GM21381 (cell line): Measurements from ENCODE around the gene UBTD2.
"Not testable (repeated sequence)": the region's sequence is repeated elsewhere in the genome, so short reads cannot be mapped to it uniquely, and the experiment has no call there.

Experiments used
- ATAC-seq: cut with Tn5 transposase; IDR thresholded peaks from one replicate; pipeline ENCODE4 v1.9.1; 2021; ENCODE audit warnings: mild to moderate bottlenecking, moderate library complexity; ENCODE audit not compliant: unreplicated experiment

Gene UBTD2

DNA sequence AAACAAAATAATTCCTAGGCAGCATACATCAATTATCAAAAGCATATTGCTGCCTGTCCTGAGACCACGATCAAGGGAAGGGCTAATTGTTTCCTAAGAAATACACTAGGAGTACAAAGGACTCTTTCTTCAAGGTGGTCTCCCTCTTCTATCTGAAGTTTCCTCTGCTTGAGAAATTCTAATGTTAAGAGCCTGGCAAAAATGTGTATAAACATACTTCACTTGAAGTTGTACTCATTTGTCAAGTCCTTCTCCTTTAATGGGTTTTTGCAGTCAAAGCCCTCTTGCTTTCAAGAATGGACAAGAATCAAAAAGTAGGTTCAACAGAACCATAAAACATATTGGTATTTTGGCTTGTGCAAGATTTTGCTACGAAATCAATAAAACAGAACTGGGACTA lies 31.1 kb downstream of the UBTD2 start:
- ATAC-seq, result no peak

DNA sequence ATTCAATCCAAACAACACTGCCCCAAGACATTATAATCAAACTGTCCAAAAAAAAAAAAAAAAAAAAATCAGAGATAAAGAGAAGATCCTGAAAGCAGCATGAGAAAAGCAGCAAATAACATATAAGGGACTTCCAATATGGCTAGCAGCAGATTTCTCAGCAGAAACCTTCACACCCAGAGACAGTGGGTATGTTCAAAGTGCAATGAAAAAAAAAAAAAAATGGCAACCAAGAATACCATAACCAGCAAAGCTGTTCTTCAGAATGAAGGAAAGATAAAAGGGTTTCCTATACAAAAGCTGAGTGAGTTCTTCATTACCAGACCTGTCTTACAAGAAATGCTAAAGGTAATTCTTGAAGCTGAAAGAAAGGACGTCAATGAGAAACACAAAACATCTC lies 32.1 kb downstream of the UBTD2 start:
- no peak for ATAC-seq

DNA sequence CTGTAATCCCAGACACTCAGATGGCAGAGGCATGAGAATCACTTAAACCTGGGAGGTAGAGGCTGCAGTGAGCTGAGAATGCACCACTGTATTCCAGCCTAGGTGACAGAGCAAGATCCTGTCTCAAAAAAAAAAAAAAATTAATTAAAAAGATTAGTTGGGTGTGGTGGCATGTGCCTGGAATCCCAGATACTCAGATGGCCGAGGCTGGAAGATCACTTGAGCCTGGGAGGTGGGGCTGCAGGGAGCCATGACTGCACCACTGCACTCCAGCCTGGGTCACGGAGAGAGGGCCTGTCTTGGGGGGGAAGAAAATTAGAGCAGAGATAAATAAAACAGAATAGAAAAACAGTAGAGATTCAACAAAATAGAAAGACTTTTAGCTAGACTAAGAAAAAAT lies 34.9 kb downstream of the UBTD2 start:
- ATAC-seq, result no peak

DNA sequence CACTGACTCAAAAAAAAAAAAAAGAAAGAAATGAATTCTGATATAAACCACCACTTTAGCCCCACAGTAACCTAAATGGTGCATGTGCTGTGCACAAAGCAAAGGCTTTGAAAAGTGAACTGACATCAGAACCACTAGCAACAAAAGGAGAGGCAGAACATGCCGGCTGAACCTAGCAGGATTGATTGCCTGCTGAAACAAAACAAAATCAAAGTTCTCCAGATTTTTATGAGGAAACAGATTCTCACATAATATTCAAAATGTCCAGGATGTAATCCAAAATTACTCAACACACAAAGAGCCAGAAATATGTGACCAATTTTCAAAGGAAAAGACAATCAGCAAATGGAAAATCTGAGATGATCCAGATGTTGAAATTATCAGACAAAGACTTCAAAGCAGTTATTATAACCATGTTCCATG lies 37.9 kb downstream of the UBTD2 start:
- no peak for ATAC-seq

GRCh38 chr5:172245046-172245445 lies 38.5 kb downstream of the UBTD2 start:
- ATAC-seq, result no peak

GRCh38 chr5:172243302-172243701 lies 40.3 kb downstream of the UBTD2 start:
- ATAC-seq, result no peak

DNA sequence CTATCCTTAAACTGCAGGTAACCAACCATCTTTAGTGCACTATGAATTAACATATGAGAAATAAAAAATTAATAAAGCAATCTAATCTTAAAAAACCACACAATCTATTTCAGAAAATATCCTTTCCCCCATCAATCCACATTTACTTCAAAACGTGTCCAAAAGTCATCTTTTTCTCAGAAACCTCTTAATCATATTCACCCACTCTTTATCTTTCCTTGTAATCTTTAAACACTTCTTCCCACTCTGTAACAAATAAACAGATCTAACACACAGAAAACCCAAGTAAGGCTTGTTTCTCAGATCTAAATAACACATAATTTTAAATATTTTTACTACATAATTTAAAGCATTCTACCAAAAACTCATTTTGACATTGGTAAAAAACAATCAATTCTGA lies 45.2 kb downstream of the UBTD2 start:
- no peak for ATAC-seq

GRCh38 chr5:172235827-172236736 lies 47.5 kb downstream of the UBTD2 start:
- no peak for ATAC-seq

DNA sequence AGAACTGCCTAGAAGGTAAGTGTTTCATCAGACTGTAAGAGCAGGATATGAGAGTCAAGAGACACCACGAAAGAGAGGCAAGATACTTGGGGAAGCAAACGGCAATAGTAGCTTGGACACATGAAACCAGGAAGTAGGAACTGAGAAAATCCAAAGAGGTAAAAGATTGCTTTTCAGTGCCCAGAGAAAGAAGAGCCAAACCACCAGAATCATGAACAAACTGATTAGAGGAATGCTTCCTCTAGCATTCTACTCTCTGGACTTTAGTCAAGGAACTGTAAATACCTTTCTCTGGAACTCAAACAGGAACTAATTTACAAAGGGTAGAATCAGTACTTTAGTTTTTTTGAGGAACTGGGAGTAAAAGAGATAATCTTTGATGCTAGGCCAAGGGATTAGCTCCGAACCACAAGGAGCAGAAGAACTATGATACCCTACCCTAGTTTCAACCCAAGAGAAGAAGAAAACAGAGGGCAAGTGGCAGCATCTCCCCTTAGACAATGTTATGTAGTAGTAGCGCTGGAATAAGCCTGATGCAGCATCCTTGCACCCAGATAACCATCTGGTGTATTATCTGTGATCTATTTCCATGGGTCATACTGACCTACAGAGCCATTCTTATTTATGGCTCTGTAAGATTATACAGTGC lies 48.3 kb downstream of the UBTD2 start:
- peak; percentile 63 for ATAC-seq

DNA sequence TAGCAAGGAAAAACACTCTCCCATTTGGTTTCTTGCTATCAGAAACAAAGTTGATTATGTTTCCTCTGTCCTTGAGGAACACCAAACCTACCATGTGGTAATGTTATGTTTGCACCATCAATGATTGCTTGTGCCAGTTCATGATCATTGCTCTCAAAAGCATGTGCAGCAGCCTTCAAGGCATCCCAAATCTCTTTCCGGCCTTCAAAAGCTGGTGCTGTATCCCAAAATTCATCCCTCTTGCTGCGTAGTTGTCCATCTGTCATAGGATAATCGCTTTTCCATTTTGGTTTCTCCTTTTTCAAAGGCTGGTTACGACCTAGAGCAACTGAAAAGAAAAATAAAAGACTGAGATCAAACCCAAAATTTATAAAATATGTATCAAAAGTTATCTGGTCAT lies 49.5 kb downstream of the UBTD2 start:
- no peak for ATAC-seq

GRCh38 chr5:172229904-172230303 lies 53.7 kb downstream of the UBTD2 start:
- ATAC-seq, result no peak

- ATAC-seq, result no peak
These were observed 58.6 kb downstream of the UBTD2 start for GRCh38 chr5:172224996-172225395.

DNA sequence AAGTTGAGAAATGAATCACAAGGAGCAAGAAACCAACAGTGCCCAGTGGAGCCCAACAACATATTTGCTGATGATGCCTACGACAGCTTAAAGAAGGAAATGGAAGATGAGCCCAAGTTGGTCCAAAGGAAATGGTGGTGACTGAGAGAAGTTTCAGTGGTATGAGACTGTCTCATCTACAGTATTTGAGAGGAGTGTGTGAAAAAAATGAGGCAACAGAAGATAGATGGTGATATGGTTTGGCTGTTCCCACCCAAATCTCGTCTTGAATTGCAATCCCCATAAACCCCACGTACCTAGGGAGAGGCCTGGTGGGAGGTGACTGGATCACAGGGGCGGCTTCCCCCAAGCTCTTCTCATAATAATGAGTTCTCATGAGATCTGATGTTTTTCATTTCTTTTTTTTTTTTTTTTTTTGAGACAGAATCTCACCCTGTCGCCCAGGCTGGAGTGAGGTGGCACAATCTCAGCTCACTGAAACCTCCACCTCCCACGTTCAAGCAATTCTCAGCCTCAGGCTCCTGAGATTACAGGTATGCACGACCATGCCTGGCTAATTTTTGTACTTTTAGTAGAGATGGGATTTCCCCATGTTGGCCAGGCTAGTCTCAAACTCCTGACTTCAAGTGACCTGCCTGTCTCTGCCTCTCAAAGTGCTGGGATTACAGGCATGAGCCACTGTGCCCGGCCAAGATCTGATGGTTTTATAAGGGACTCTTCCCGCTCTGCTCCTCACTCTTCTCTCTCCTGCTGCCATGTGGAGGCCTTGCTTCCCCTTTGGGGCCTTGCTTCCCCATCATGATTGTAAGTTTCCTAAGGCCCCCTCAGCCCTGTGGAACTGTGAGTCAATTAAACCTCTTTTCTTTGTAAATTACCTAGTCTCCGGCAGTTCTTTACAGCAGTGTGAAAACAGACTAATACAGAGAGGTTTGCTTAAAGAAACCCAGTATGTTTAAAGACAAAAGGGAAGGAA lies 59.4 kb downstream of the UBTD2 start:
- peak; percentile 78 for ATAC-seq

DNA sequence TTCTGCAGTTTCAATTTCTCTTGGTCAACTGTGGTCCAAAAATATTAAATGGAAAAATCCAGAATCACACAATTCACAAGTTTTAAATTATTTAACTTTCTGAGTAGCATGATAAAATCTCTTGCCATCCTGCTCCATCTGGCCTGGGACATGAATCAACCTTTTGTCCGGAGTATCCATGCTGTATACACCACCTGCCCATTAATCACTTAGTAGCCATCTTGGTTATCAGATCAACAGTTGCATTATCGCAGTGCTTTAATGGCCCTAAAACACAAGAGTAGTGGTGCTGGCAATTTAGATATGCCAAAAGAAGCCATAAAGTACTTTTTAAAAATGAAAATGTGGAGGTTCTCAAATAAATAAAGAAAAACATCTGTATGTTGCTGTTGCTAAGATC lies 64.3 kb downstream of the UBTD2 start:
- ATAC-seq, result no peak

DNA sequence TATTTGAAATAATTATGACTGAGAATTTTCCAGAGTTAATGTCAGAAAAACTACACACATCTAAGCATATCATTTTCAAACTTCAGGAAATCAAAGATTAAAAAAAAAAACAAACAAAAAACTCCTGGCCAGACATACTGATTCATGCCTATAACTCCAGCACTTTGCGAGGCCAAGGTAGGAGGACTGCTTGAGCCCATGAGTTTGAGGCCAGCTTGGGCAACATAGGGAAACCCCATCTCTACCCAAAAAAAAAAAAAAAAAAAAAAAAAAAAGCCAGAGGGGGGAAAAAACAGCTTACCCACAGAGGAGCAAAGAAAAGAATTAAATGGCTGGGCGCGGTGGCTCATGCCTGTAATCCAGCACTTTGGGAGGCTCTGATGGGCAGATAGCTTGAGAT lies 67.2 kb downstream of the UBTD2 start:
- no peak for ATAC-seq

- ATAC-seq, result no peak
These were observed 70.4 kb downstream of the UBTD2 start for GRCh38 chr5:172213126-172213525.

DNA sequence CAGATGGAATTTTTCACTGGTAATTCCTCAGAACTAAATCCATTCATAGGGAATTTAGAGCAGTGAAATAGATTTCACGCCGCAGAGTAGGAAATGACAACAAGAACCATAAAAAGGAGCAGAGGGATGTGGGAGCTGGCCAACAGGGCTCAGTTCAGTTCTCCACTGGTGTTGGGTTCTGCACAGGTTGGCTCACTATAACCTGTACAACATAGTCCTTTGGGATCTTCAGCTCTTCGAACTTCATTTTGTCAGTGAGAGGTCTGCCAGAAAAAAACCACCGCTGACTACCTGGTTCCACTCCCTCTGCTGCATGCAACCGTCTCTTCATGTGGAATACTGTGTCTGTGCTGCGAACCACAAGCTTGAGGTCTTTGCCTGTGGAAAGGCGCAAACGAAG lies 71.9 kb downstream of the UBTD2 start:
- ATAC-seq, result no peak

GRCh38 chr5:172209714-172210113 lies 73.8 kb downstream of the UBTD2 start:
- ATAC-seq, result no peak

DNA sequence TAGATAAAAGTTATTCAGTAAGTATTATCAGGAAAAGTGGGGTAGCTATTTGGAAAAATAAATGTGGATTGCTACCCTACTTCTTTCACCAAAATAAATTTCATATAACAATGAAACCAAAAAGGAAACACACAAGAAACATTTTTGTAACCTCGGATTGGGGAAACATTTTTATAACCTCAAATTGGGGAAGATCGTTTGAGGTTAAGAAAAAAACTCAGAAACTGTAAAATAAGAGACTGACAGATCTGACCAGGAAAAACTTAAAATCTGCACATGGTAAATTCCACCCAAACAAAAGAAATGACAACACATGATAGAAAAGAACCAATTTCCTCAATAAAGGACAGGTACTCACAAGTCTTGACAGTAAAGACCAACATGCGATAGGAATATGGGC lies 76.1 kb downstream of the UBTD2 start:
- no peak for ATAC-seq

- ATAC-seq, result not testable (repeated sequence)
These were observed 77.6 kb downstream of the UBTD2 start for GRCh38 chr5:172205984-172206383.

DNA sequence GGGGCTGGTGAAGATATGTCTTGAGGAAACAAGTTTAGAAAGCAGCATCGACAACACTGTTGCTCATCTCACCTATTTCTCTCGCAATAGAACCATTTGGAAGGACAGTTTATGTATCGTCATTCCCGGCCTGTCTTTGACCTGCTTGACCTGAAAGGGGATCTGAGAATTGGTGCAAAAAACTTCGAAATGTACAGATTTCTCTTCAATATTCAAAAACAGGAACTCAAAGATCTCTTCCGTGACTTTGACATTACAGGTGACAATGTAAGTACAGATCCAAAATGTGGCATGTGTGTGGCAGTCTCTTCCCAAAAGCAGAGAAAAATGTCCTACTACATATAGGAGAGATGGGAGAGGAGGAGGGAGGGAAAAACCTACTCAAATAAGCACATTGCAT lies 83.1 kb downstream of the UBTD2 start:
- ATAC-seq, result no peak
